Heart right ventricle (tissue), 16 donors: Measurements from ENCODE around the gene DNAH3. TPM values are rescaled to one million over a fixed set of nuclear protein-coding genes. Genes with fewer than 3 reads are reported as not detected.
A peak's percentile ranks its signal among the peaks of the same experiment; 100 is the strongest.
"Not testable (repeated sequence)": the region's sequence is repeated elsewhere in the genome, so short reads cannot be mapped to it uniquely, and the experiment has no call there.

Source experiments
- ATAC-seq, 8 donors: fragments of 200-7000 bp; cut with Tn5 transposase; one replicate each; pipeline ENCODE4 v1.9.1; 2020; ENCODE audit warnings: mild to moderate bottlenecking in 8 of 8, moderate library complexity in 8 of 8, moderate number of reproducible peaks in 1 of 8
- DNase-seq, 2 donors: peaks; one replicate each; pipeline ENCODE4 v3.0.0-alpha.2; 2020
- H3K27ac ChIP-seq, 10 donors: fragments of 200-600 bp; sonication (generic) in 2 of 10; one replicate each; pipeline versions ENCODE4 v1.5.0 to v1.8.0; 2020 to 2022; ENCODE audit warnings: mild to moderate bottlenecking in 3 of 10
- H3K27me3 ChIP-seq, 7 donors: fragments of 200-600 bp; one replicate each; pipeline ENCODE4 v1.8.0; 2021 to 2022; ENCODE audit warnings: mild to moderate bottlenecking in 2 of 7
- H3K36me3 ChIP-seq, 9 donors: fragments of 200-600 bp; sonication (generic) in 1 of 9; one replicate each; pipeline versions ENCODE4 v1.5.0 to v1.8.0; 2020 to 2022; ENCODE audit warnings: mild to moderate bottlenecking in 2 of 9
- H3K4me1 ChIP-seq, 9 donors: fragments of 200-600 bp; sonication (generic) in 1 of 9; one replicate each; pipeline versions ENCODE4 v1.5.0 to v1.8.0; 2020 to 2022; ENCODE audit warnings: mild to moderate bottlenecking in 4 of 9
- H3K4me3 ChIP-seq, 10 donors: fragments of 200-600 bp; sonication (generic) in 2 of 10; one replicate each; pipeline versions ENCODE4 v1.5.0 to v1.8.0; 2020 to 2022; ENCODE audit warnings: mild to moderate bottlenecking in 7 of 10, moderate library complexity in 2 of 10
- H3K9me3 ChIP-seq, 11 donors: fragments of 200-600 bp in 10 of 11; sonication (generic) in 2 of 11; one replicate each; pipeline versions ENCODE4 v1.5.0 to v1.8.0; 2013 to 2022; ENCODE audit warnings: mild to moderate bottlenecking in 2 of 11, control low read depth in 1 of 11, moderate library complexity in 1 of 11
- whole genome bisulfite sequencing, 2 donors: extraction: QIAGEN DNeasy Blood & Tissue Kit; methylation state at CpG; one replicate each; pipeline ENCODE4 v1.1.7; 2013; ENCODE audit warnings: inconsistent platforms in 1 of 2; 5-methylcytosine and 5-hydroxymethylcytosine counted together
- intact Hi-C, 10 donors: fragments of 100-400 bp; cut with DNase I; formaldehyde crosslinking; loops; one replicate each; pipeline versions ENCODE4 v1.11.1 to v1.14.2; 2022
- polyA plus RNA-seq, 2 donors: library from polyadenylated mRNA; stranded (reverse); fragments of 200-250 nt; gene quantifications; one replicate each; pipeline ENCODE4 v1.2.3, GENCODE V29; 2013
- total RNA-seq, 10 donors: library from RNA; stranded (reverse); fragmentation: NEBNext Ultra II Directional in 3 of 10; extraction: Animal tissue kit (Norgen Biotek cat#: 25700) in 3 of 10; gene quantifications; one replicate each; pipeline versions ENCODE4 v1.2.1 to v1.2.4, GENCODE V29; 2021 to 2023
- TF ChIP-seq, protein P1 (sequence below), 9 donors: fragments of 200-600 bp; sonication (generic) in 2 of 9; IDR thresholded peaks; one replicate each; pipeline versions ENCODE4 v1.5.0 to v1.8.0; 2021 to 2022; ENCODE audit warnings: antibody characterized with exemption in 9 of 9, mild to moderate bottlenecking in 5 of 9, moderate library complexity in 1 of 9
- donor health status: Arrhythmogenic right ventricular cardiomyopathy.
- donor health status: ischemic (EF 13 %, LVEDD 7.1; RV severe dilation, severe dysfunction).
- donor health status: healthy with polysubstance abuse.
- donor health status: DM: no; HTN: yes; CAD: no.
- donor health status: DM: no; HTN: no; CAD: no.
- donor health status: ischemic (EF 25% LVEDD 6.9; RV normal size, moderate dysfunction).
- donor health status: ischemic (EF 25% LVEDD 5.7; RV mildly dilated, moderate dysfunction).
- donor health status: healthy.
- donor health status: DM: yes; HTN: yes; CAD: no.
- donor health status: Ischemic cardiomyopathy.
- donor health status: ischemic (EF 35%, LVEDD 5.7; RV mildly dilated, moderate dysfunction).
- donor health status: nonischemic (EF 11% LVEDD 7.7; RV severe dilation, severe dysfunction).
- donor health status: DM: yes; HTN: yes; CAD: no.
- donor health status: PGD.
- donor health status: ischemic (EF 29% LVEDD 5.4; RV normal size, mild dysfunction).
- donor health status: nonischemic (EF 23%, LVEDD 6.1; RV moderate dilation, normal function).

DNAH3 gene
- total and polyA plus RNA-seq, 12 donors: 0.39 to 3.7 (median 1.0) TPM; not detected in 1

GRCh38 chr16:21172650-21173049 is 22.0 kb upstream of the DNAH3 start:
- no peaks in the 10 kb centered on the region for H3K27me3 ChIP-seq
- TF ChIP-seq, protein P1, sequence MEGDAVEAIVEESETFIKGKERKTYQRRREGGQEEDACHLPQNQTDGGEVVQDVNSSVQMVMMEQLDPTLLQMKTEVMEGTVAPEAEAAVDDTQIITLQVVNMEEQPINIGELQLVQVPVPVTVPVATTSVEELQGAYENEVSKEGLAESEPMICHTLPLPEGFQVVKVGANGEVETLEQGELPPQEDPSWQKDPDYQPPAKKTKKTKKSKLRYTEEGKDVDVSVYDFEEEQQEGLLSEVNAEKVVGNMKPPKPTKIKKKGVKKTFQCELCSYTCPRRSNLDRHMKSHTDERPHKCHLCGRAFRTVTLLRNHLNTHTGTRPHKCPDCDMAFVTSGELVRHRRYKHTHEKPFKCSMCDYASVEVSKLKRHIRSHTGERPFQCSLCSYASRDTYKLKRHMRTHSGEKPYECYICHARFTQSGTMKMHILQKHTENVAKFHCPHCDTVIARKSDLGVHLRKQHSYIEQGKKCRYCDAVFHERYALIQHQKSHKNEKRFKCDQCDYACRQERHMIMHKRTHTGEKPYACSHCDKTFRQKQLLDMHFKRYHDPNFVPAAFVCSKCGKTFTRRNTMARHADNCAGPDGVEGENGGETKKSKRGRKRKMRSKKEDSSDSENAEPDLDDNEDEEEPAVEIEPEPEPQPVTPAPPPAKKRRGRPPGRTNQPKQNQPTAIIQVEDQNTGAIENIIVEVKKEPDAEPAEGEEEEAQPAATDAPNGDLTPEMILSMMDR (IDR thresholded peaks at IDR 0.05): no peak
- ATAC-seq (no peak), DNase-seq (no peak)
- no peak overlapping the region for H3K27ac ChIP-seq
- intact Hi-C loops: loop anchor here in 1 of 10 donors (10.0 kb wide), 1 partner anchor 1502 kb away; no protein-coding TSS in a partner anchor
- H3K4me3 ChIP-seq: no peak overlapping the region
- peaks cover 0 to 4% (median 0%) of the 10 kb centered on the region in 9 donors for H3K4me1 ChIP-seq
- peaks cover 0 to 88% (median 56%) of the 10 kb centered on the region in 9 donors for H3K36me3 ChIP-seq
- 96% methylated on average over 3 of the region's 3 CpGs for WGBS, 2 donors
- H3K9me3 ChIP-seq: no peaks in the 10 kb centered on the region

DNA sequence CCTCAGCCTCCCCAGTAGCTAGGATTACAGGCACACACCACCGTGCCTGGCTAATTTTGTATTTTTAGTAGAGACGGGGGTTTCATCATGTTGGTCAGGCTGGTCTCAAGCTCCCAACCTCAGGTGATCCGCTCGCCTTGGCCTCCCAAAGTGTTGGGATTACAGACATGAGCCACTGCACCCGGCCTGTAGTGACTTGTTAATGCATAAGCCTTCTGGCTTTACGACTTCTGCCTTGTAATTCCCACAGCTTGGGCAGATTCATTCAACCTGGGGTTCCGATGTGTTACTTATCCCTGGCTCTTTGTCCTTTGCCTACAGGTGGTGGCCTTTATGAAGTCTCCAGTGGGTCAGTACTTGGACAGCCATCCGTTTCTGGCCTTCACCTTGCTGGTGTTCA is 19.5 kb upstream of the DNAH3 start:
- H3K27me3 ChIP-seq, H3K27ac ChIP-seq, ATAC-seq, H3K4me3 ChIP-seq, H3K4me1 ChIP-seq, H3K9me3 ChIP-seq, DNase-seq: not testable (repeated sequence)
- peaks cover 0 to 88% (median 60%) of the 10 kb centered on the region in 9 donors for H3K36me3 ChIP-seq
- intact Hi-C loops: loop anchor here in 1 of 10 donors (10.0 kb wide), 1 partner anchor 1505 kb away; no protein-coding TSS in a partner anchor
- 95 to 97% methylated on average over 8 of the region's 8 CpGs for WGBS, 2 donors

- Histone ChIP-seq H3K4me3 (no peak overlapping the region), H3K4me1 (peaks cover 0 to 10% (median 2%) of the 10 kb centered on the region in 9 donors), H3K36me3 (peaks cover 0 to 88% (median 53%) of the 10 kb centered on the region in 9 donors), H3K27me3 (no peaks in the 10 kb centered on the region), H3K27ac (no peak overlapping the region), H3K9me3 (no peaks in the 10 kb centered on the region)
- intact Hi-C loops: loop anchor here in 2 of 10 donors (10.0 kb wide), 2 partner anchors 385 to 395 kb away; no protein-coding TSS in a partner anchor
- ATAC-seq (peak in 1 of 8 donors; percentile 27), DNase-seq (no peak)
- WGBS, 2 donors: 89 to 98% methylated on average over 5 of the region's 5 CpGs
- TF ChIP-seq, protein P1 (IDR thresholded peaks at IDR 0.05): no peak
Observed at GRCh38 chr16:21169249-21169981, 18.8 kb upstream of the DNAH3 start.

- peaks cover 2 to 23% (median 15%) of the 10 kb centered on the region in 9 donors for H3K4me1 ChIP-seq
- no peak overlapping the region for H3K4me3 ChIP-seq
- no peaks in the 10 kb centered on the region for H3K9me3 ChIP-seq
- TF ChIP-seq, protein P1 (IDR thresholded peaks at IDR 0.05): no peak
- intact Hi-C loops: loop anchor here in 2 of 10 donors (10.0 kb wide), 2 partner anchors 387 to 397 kb away; no protein-coding TSS in a partner anchor
- DNase-seq (no peak), ATAC-seq (no peak)
- no peak overlapping the region for H3K27ac ChIP-seq
- H3K27me3 ChIP-seq: no peaks in the 10 kb centered on the region
- WGBS, 2 donors: 96% methylated on average over 12 of the region's 12 CpGs
- peaks cover 0 to 88% (median 44%) of the 10 kb centered on the region in 9 donors for H3K36me3 ChIP-seq
Observed at GRCh38 chr16:21167929-21168602, 17.4 kb upstream of the DNAH3 start.
